ENCODE data around the gene ATP6V0A4. TPM values are rescaled to one million over a fixed set of nuclear protein-coding genes. Genes with fewer than 3 reads are reported as not detected.

The ATP6V0A4 gene
- total RNA-seq, 1 experiment from 2014 or later = not detected

- in situ Hi-C loops (cut with HindIII; ENCODE audit: low sequenced_read_pairs) = no loop called here
- no peak for DNase-seq (ENCODE audit: low spot score)
These were observed 129.8 kb downstream of the ATP6V0A4 start for GRCh38 chr7:138668229-138668596.

GRCh38 chr7:138667535-138668228 lies 130.3 kb downstream of the ATP6V0A4 start:
- in situ Hi-C loops (cut with HindIII; ENCODE audit: low sequenced_read_pairs) = no loop called here
- no peak for DNase-seq (ENCODE audit: low spot score)

GRCh38 chr7:138666385-138666784 lies 131.6 kb downstream of the ATP6V0A4 start:
- no peak for DNase-seq (ENCODE audit: low spot score)
- in situ Hi-C loops (cut with HindIII; ENCODE audit: low sequenced_read_pairs) = no loop called here

- no peak for DNase-seq (ENCODE audit: low spot score)
- in situ Hi-C loops (cut with HindIII; ENCODE audit: low sequenced_read_pairs) = no loop called here
These were observed 132.3 kb downstream of the ATP6V0A4 start for GRCh38 chr7:138665669-138666140.

- no peak for DNase-seq (ENCODE audit: low spot score)
These were observed 132.7 kb downstream of the ATP6V0A4 start for GRCh38 chr7:138665249-138665648.

GRCh38 chr7:138663725-138664710 lies 134.0 kb downstream of the ATP6V0A4 start:
- DNase-seq (ENCODE audit: low spot score) = peak; percentile 3

More at GRCh38 chr7:138665249-138665648, 132.7 kb downstream of the ATP6V0A4 start:
- in situ Hi-C loops (cut with HindIII; ENCODE audit: low sequenced_read_pairs) = no loop called here

GRCh38 chr7:138662991-138663320 lies 135.0 kb downstream of the ATP6V0A4 start:
- DNase-seq (ENCODE audit: low spot score) = no peak
- in situ Hi-C loops (cut with HindIII; ENCODE audit: low sequenced_read_pairs) = no loop called here

More at GRCh38 chr7:138663725-138664710, 134.0 kb downstream of the ATP6V0A4 start:
- in situ Hi-C loops (cut with HindIII; ENCODE audit: low sequenced_read_pairs) = no loop called here

- no peak for DNase-seq (ENCODE audit: low spot score)
- in situ Hi-C loops (cut with HindIII; ENCODE audit: low sequenced_read_pairs) = no loop called here
These were observed 135.7 kb downstream of the ATP6V0A4 start for GRCh38 chr7:138662076-138662990.

GRCh38 chr7:138661069-138661635 lies 136.8 kb downstream of the ATP6V0A4 start:
- in situ Hi-C loops (cut with HindIII; ENCODE audit: low sequenced_read_pairs) = no loop called here
- DNase-seq (ENCODE audit: low spot score) = no peak

- in situ Hi-C loops (cut with HindIII; ENCODE audit: low sequenced_read_pairs) = no loop called here
- no peak for DNase-seq (ENCODE audit: low spot score)
These were observed 139.1 kb downstream of the ATP6V0A4 start for GRCh38 chr7:138658889-138659288.

- in situ Hi-C loops (cut with HindIII; ENCODE audit: low sequenced_read_pairs) = no loop called here
- DNase-seq (ENCODE audit: low spot score) = no peak
These were observed 140.1 kb downstream of the ATP6V0A4 start for GRCh38 chr7:138657854-138658386.

GRCh38 chr7:138656952-138657351 lies 141.0 kb downstream of the ATP6V0A4 start:
- DNase-seq (ENCODE audit: low spot score) = no peak
- in situ Hi-C loops (cut with HindIII; ENCODE audit: low sequenced_read_pairs) = no loop called here

Other genes with a start within 250 kb of the ATP6V0A4 start
- not detected in 2 replicates for gene SVOPL, start 96.8 kb downstream of the ATP6V0A4 start, total RNA-seq (2014; rRNA removed; shearing (Covaris generic))
- gene TMEM213, start 202 bp downstream of the ATP6V0A4 start, total RNA-seq (2014; rRNA removed; shearing (Covaris generic)) = not detected in 2 replicates
- 0.86 and 1.3 TPM in 2 replicates for gene KIAA1549, start 183.2 kb upstream of the ATP6V0A4 start, total RNA-seq (2014; rRNA removed; shearing (Covaris generic))
- 22.2 and 22.3 TPM in 2 replicates for gene ZC3HAV1L, start 237.8 kb upstream of the ATP6V0A4 start, total RNA-seq (2014; rRNA removed; shearing (Covaris generic))

Measured in G401 (cell line).